Gastroesophageal sphincter (tissue), 3 donors: Measurements from ENCODE around the gene SMARCA2.

Source experiments
- CTCF ChIP-seq, 4 experiments: fragments of 200-600 bp in 2 of 4; fragments of 450-650 bp in 2 of 4; sonication (generic) in 1 of 4; IDR thresholded peaks; one replicate each; pipeline ENCODE4 v1.5.1; 2017 to 2019; ENCODE audit warnings: antibody characterized with exemption in 4 of 4, mild to moderate bottlenecking in 2 of 4, moderate library complexity in 2 of 4
- POLR2A ChIP-seq, 2 donors: fragments of 450-650 bp; IDR thresholded peaks; one replicate each; pipeline ENCODE4 v1.6.1; 2017; ENCODE audit warnings: antibody characterized with exemption in 2 of 2, mild to moderate bottlenecking in 2 of 2, moderate library complexity in 1 of 2
- POLR2AphosphoS5 ChIP-seq: sonication (generic); formaldehyde crosslinking; IDR thresholded peaks from one replicate; pipeline ENCODE4 v1.6.1; 2017; ENCODE audit warnings: antibody characterized with exemption

- TF ChIP-seq CTCF (IDR thresholded peaks at IDR 0.05) (no peak), POLR2A (IDR thresholded peaks at IDR 0.05) (no peak), POLR2AphosphoS5 (no peak)
These were observed 38.1 kb upstream of the SMARCA2 start for GRCh38 chr9:1977026-1977425.
